ENCODE measurements around the gene PRKAR2B.
"Not testable (repeated sequence)": the region's sequence is repeated elsewhere in the genome, so short reads cannot be mapped to it uniquely, and the experiment has no call there.

Gene PRKAR2B

GRCh38 chr7:107123392-107123791, 78.9 kb downstream of the PRKAR2B start:
- no peak for DNase-seq

GRCh38 chr7:107125475-107125874, 81.0 kb downstream of the PRKAR2B start:
- DNase-seq, result no peak

- no peak for DNase-seq
These were observed 83.7 kb downstream of the PRKAR2B start for GRCh38 chr7:107128217-107128616.

GRCh38 chr7:107128748-107129147, 84.2 kb downstream of the PRKAR2B start:
- DNase-seq, result no peak

GRCh38 chr7:107130487-107131220, 86.1 kb downstream of the PRKAR2B start:
- no peak for DNase-seq

GRCh38 chr7:107133396-107133795, 88.9 kb downstream of the PRKAR2B start:
- no peak for DNase-seq

- DNase-seq, result no peak
These were observed 94.4 kb downstream of the PRKAR2B start for GRCh38 chr7:107138696-107139420.

GRCh38 chr7:107143875-107144274, 99.4 kb downstream of the PRKAR2B start:
- DNase-seq, result not testable (repeated sequence)

- DNase-seq, result no peak
These were observed 100.7 kb downstream of the PRKAR2B start for GRCh38 chr7:107145067-107145838.

- DNase-seq, result peak; percentile 55
These were observed 103.2 kb downstream of the PRKAR2B start for GRCh38 chr7:107147464-107148393.

- no peak for DNase-seq
These were observed 104.2 kb downstream of the PRKAR2B start for GRCh38 chr7:107148721-107149120.

GRCh38 chr7:107149863-107150262, 105.4 kb downstream of the PRKAR2B start:
- no peak for DNase-seq

GRCh38 chr7:107150375-107151073, 106.0 kb downstream of the PRKAR2B start:
- DNase-seq, result peak; percentile 67

GRCh38 chr7:107151538-107151937, 107.0 kb downstream of the PRKAR2B start:
- no peak for DNase-seq

- DNase-seq, result no peak
These were observed 107.5 kb downstream of the PRKAR2B start for GRCh38 chr7:107152011-107152410.

- DNase-seq, result no peak
These were observed 110.3 kb downstream of the PRKAR2B start for GRCh38 chr7:107154826-107155225.

- not testable (repeated sequence) for DNase-seq
These were observed 111.2 kb downstream of the PRKAR2B start for GRCh38 chr7:107155726-107156125.

- DNase-seq, result no peak
These were observed 112.6 kb downstream of the PRKAR2B start for GRCh38 chr7:107157091-107157490.

GRCh38 chr7:107158028-107158427, 113.5 kb downstream of the PRKAR2B start:
- no peak for DNase-seq

GRCh38 chr7:107160389-107160788, 115.9 kb downstream of the PRKAR2B start:
- DNase-seq, result no peak

- DNase-seq, result no peak
These were observed 116.9 kb downstream of the PRKAR2B start for GRCh38 chr7:107161415-107161814.

- DNase-seq, result no peak
These were observed 118.0 kb downstream of the PRKAR2B start for GRCh38 chr7:107162475-107162874.

Measured in midbrain (tissue), 1 donor.